Endothelial cell of umbilical vein (primary cell): ENCODE data around the gene PRDM16.
A peak's percentile ranks its signal among the peaks of the same experiment; 100 is the strongest.

ENCODE experiments used
- EZH2 ChIP-seq: IDR thresholded peaks from 2 replicates; pipeline ENCODE4 v1.6.1; 2012; ENCODE audit warnings: borderline replicate concordance, low read depth, mild to moderate bottlenecking, moderate library complexity, low read length, inconsistent platforms; ENCODE audit not compliant: severe bottlenecking
- JUN ChIP-seq: IDR thresholded peaks from 2 replicates; pipeline ENCODE4 v1.6.1; 2011; ENCODE audit warnings: borderline replicate concordance, low read depth; ENCODE audit not compliant: insufficient read length, insufficient read depth
- MYC ChIP-seq: IDR thresholded peaks from one replicate; pipeline ENCODE4 v1.6.1; 2011; ENCODE audit warnings: mild to moderate bottlenecking, low read depth, low read length
- POLR2A ChIP-seq: IDR thresholded peaks from 2 replicates; pipeline ENCODE4 v1.6.1; 2012; ENCODE audit warnings: low read depth, mild to moderate bottlenecking, control low read depth, low read length
- POLR2AphosphoS5 ChIP-seq: IDR thresholded peaks from 2 replicates; pipeline ENCODE4 v1.6.1; 2012; ENCODE audit warnings: low read depth, mild to moderate bottlenecking, control low read depth, low read length, moderate library complexity; ENCODE audit not compliant: insufficient read depth
- TF ChIP-seq, protein P1 (sequence below), 2 donors: IDR thresholded peaks; 1 replicate in 1 of 2; 2 replicates in 1 of 2; pipeline ENCODE4 v1.5.1; 2011; ENCODE audit warnings: low read length in 2 of 2, mild to moderate bottlenecking in 2 of 2, moderate library complexity in 2 of 2, control low read depth in 1 of 2, inconsistent platforms in 1 of 2, low read depth in 1 of 2; ENCODE audit not compliant: insufficient read depth in 1 of 2; ENCODE audit errors: extremely low read depth in 1 of 2
- TF ChIP-seq, protein P2 (sequence below): IDR thresholded peaks from 2 replicates; pipeline ENCODE4 v1.6.1; 2011; ENCODE audit not compliant: insufficient read depth, insufficient read length

DNA sequence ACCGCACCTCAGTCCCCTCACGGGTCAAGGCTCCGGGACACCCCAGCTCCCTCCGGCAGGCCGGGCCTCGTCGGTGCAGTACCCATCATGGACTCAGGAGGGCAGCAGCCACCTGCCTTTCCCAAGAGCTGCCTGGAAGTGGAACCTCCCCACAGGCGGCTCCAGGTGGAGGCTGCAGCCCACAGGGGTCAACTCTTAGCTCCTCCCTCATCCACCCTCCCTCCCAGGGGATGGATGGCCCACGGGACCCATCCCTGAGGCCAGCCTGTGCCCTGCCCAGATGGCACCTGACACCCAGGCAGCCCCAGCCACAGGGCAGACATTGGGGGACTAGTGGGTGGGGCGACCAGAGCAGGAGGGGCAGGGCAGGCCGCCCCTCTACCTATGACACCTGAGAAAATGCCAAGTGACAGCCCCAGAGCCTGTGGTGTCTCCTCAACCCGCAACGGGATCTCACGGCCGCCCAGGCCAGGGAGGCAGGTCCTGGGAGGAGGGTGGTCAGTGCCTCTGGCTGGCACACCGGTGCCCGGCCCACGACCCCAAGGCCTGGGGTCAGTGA lies 384.3 kb downstream of the PRDM16 start:
- TF ChIP-seq, protein P1, sequence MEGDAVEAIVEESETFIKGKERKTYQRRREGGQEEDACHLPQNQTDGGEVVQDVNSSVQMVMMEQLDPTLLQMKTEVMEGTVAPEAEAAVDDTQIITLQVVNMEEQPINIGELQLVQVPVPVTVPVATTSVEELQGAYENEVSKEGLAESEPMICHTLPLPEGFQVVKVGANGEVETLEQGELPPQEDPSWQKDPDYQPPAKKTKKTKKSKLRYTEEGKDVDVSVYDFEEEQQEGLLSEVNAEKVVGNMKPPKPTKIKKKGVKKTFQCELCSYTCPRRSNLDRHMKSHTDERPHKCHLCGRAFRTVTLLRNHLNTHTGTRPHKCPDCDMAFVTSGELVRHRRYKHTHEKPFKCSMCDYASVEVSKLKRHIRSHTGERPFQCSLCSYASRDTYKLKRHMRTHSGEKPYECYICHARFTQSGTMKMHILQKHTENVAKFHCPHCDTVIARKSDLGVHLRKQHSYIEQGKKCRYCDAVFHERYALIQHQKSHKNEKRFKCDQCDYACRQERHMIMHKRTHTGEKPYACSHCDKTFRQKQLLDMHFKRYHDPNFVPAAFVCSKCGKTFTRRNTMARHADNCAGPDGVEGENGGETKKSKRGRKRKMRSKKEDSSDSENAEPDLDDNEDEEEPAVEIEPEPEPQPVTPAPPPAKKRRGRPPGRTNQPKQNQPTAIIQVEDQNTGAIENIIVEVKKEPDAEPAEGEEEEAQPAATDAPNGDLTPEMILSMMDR (IDR thresholded peaks at IDR 0.05; ENCODE audit: extremely low read depth in 1 of 2, insufficient read depth in 1 of 2, low read depth in 1 of 2, low read length in 2 of 2), result peak; percentile 82 to 94
- TF ChIP-seq, protein P2, sequence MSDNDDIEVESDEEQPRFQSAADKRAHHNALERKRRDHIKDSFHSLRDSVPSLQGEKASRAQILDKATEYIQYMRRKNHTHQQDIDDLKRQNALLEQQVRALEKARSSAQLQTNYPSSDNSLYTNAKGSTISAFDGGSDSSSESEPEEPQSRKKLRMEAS, result no peak
- TF ChIP-seq POLR2AphosphoS5, result no peak
- no peak for TF ChIP-seq MYC
- TF ChIP-seq EZH2, result no peak
- no peak for TF ChIP-seq POLR2A
- TF ChIP-seq JUN, result no peak
